ENCODE data around the gene MPLKIP.
"Not testable (repeated sequence)": the region's sequence is repeated elsewhere in the genome, so short reads cannot be mapped to it uniquely, and the experiment has no call there.

DNA sequence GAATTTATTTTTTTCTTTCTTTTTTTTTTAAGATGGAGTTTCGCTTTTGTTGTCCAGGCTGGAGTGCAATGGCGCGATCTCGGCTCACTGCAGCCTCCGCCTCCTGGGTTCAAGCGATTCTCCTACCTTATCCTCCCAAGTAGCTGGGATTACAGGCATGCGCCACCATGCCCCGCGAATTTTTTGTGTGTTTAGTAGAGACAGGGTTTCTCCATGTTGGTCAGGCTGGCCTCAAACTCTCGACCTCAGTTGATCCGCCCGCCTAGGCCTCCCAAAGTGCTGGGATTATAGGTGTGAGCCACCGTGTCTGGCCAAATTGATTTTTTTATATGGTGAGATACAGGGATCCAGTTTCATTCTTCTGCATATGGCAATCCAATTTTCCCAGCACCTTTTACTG lies 5.5 kb upstream of the MPLKIP start:
- TF ChIP-seq, protein P1, sequence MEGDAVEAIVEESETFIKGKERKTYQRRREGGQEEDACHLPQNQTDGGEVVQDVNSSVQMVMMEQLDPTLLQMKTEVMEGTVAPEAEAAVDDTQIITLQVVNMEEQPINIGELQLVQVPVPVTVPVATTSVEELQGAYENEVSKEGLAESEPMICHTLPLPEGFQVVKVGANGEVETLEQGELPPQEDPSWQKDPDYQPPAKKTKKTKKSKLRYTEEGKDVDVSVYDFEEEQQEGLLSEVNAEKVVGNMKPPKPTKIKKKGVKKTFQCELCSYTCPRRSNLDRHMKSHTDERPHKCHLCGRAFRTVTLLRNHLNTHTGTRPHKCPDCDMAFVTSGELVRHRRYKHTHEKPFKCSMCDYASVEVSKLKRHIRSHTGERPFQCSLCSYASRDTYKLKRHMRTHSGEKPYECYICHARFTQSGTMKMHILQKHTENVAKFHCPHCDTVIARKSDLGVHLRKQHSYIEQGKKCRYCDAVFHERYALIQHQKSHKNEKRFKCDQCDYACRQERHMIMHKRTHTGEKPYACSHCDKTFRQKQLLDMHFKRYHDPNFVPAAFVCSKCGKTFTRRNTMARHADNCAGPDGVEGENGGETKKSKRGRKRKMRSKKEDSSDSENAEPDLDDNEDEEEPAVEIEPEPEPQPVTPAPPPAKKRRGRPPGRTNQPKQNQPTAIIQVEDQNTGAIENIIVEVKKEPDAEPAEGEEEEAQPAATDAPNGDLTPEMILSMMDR (conservative IDR thresholded peaks at IDR 0.05; ENCODE audit: low read depth, low read length): not testable (repeated sequence)
- not testable (repeated sequence) for TF ChIP-seq BHLHE40 (IDR thresholded peaks at IDR 0.05; ENCODE audit: low read depth, low read length)

Data from IMR-90 (cell line).